Activated naive CD8-positive, alpha-beta T cell (primary cell): ENCODE results near the gene LBHD2.

Experiments
- H3K27ac Mint-ChIP-seq: one replicate; pipeline ENCODE4 v1.8.0; 2021; ENCODE audit warnings: mixed read lengths
- H3K27me3 Mint-ChIP-seq: one replicate; pipeline ENCODE4 v1.8.0; 2021; ENCODE audit warnings: mixed read lengths
- H3K36me3 Mint-ChIP-seq: one replicate; pipeline ENCODE4 v1.8.0; 2021; ENCODE audit warnings: mixed read lengths
- H3K4me1 Mint-ChIP-seq: one replicate; pipeline ENCODE4 v1.8.0; 2021; ENCODE audit warnings: low read depth, mixed read lengths
- H3K4me3 Mint-ChIP-seq: one replicate; pipeline ENCODE4 v1.8.0; 2021; ENCODE audit warnings: mild to moderate bottlenecking, mixed read lengths
- H3K9me3 Mint-ChIP-seq: one replicate; pipeline ENCODE4 v1.8.0; 2021; ENCODE audit warnings: low read depth, mixed read lengths

LBHD2 gene

DNA sequence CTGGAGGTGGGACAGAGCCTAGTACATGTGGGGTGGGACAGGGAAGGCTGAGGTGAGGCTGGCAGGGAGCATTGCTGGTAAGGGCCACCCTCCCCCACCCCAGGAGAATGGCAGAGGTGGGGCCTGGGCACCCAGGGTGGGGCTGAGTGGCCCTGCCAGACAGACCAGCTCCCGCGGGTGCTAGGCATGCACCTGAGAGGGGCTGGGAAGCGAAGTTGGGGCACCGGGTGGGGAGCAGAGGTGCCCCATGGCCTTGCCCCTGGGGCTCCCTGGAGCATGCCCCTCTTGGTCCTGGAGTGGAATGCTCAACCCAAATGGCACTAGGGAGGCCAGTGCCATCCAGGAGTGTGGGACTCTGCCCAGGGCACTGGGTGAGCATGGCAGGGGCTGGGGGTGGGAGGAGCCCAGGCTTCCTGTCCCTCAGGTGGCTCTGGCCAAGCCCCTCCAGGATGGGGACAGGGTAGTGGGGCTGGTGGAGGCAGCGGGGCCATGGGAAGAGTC, 40.5 kb downstream of the LBHD2 start:
- Mint-ChIP-seq H3K27me3 (peaks cover 5% of the 10 kb centered on the region), H3K27ac (no peak overlapping the region), H3K4me3 (no peak overlapping the region), H3K4me1 (no peaks in the 10 kb centered on the region), H3K36me3 (no peaks in the 10 kb centered on the region), H3K9me3 (no peaks in the 10 kb centered on the region)

DNA sequence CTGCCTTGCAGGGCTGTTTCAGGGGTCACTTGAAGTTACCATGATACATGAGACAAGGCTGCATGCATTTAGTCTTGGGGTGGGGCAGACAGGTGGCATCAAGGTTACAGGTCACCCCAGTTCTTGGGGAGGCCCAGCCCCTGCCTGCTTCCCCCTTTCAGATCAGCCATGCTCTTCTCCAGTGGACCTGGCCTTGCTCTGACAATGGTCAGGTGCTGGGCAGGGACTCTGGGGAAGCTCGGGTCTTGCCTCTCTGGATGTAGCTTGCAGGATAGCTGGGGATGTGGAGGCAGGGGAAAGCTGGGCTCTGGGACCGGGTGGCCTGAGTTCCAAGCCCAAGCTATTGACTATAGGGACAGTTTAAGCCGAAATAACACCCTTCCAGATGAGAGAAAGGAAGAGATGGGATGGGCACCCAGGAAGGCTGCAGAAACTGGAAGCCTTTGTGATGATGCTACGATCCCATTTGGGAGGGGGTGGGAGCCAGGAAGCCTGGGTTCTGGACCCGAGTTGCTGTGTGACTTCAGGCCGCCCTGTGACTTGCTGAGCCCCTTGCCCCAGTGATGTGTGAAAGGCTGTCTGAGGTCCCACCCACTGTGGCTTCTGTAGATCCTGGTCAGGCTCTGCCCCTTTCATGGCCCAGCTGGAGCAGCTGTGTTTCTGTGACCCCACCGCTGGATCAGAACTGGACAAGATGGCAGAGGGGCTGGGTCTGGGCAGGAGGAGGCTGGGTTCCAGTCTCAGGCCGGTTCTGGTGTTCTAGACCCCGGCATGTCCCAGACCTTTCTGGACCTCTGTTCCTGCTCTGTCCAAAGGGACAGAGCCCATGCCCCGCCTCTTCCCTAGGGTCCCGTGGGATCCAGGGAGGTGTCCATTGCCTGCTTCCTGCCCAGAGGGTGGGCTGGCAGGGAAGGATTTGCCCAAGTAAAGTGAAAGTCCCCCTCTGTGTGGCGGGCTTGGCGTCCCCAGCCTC, 41.4 kb downstream of the LBHD2 start:
- H3K9me3 Mint-ChIP-seq, result no peaks in the 10 kb centered on the region
- H3K36me3 Mint-ChIP-seq, result no peaks in the 10 kb centered on the region
- no peak overlapping the region for H3K4me3 Mint-ChIP-seq
- H3K27ac Mint-ChIP-seq, result no peak overlapping the region
- no peaks in the 10 kb centered on the region for H3K4me1 Mint-ChIP-seq
- peaks cover 5% of the 10 kb centered on the region for H3K27me3 Mint-ChIP-seq

- Mint-ChIP-seq H3K27ac (no peak overlapping the region), H3K4me1 (no peaks in the 10 kb centered on the region), H3K4me3 (no peak overlapping the region), H3K27me3 (peaks cover 1% of the 10 kb centered on the region), H3K9me3 (no peaks in the 10 kb centered on the region), H3K36me3 (no peaks in the 10 kb centered on the region)
These were observed 42.3 kb downstream of the LBHD2 start for GRCh38 chr14:103126088-103126872.

GRCh38 chr14:103126873-103127304, 42.9 kb downstream of the LBHD2 start:
- H3K4me1 Mint-ChIP-seq, result no peaks in the 10 kb centered on the region
- H3K27ac Mint-ChIP-seq, result no peak overlapping the region
- H3K36me3 Mint-ChIP-seq, result no peaks in the 10 kb centered on the region
- H3K9me3 Mint-ChIP-seq, result no peaks in the 10 kb centered on the region
- peaks cover 1% of the 10 kb centered on the region for H3K27me3 Mint-ChIP-seq
- no peak overlapping the region for H3K4me3 Mint-ChIP-seq

- Mint-ChIP-seq H3K27me3 (peaks cover 1% of the 10 kb centered on the region), H3K27ac (no peak overlapping the region), H3K4me3 (no peak overlapping the region), H3K9me3 (no peaks in the 10 kb centered on the region), H3K4me1 (no peaks in the 10 kb centered on the region), H3K36me3 (no peaks in the 10 kb centered on the region)
These were observed 43.3 kb downstream of the LBHD2 start for GRCh38 chr14:103127356-103127755.

- Mint-ChIP-seq H3K36me3 (no peaks in the 10 kb centered on the region), H3K27me3 (peaks cover 1% of the 10 kb centered on the region), H3K9me3 (no peaks in the 10 kb centered on the region), H3K4me1 (no peaks in the 10 kb centered on the region), H3K27ac (no peak overlapping the region), H3K4me3 (no peak overlapping the region)
These were observed 44.0 kb downstream of the LBHD2 start for GRCh38 chr14:103127861-103128598.

GRCh38 chr14:103128631-103129300, 44.8 kb downstream of the LBHD2 start:
- no peaks in the 10 kb centered on the region for H3K9me3 Mint-ChIP-seq
- no peak overlapping the region for H3K4me3 Mint-ChIP-seq
- no peaks in the 10 kb centered on the region for H3K36me3 Mint-ChIP-seq
- H3K4me1 Mint-ChIP-seq, result no peaks in the 10 kb centered on the region
- no peak overlapping the region for H3K27ac Mint-ChIP-seq
- peaks cover 1% of the 10 kb centered on the region for H3K27me3 Mint-ChIP-seq

GRCh38 chr14:103129301-103130016, 45.4 kb downstream of the LBHD2 start:
- Mint-ChIP-seq H3K9me3 (no peaks in the 10 kb centered on the region), H3K27me3 (no peaks in the 10 kb centered on the region), H3K4me1 (no peaks in the 10 kb centered on the region), H3K4me3 (no peak overlapping the region), H3K27ac (no peak overlapping the region), H3K36me3 (no peaks in the 10 kb centered on the region)

- Mint-ChIP-seq H3K9me3 (no peaks in the 10 kb centered on the region), H3K4me3 (no peak overlapping the region), H3K27ac (no peak overlapping the region), H3K4me1 (no peaks in the 10 kb centered on the region), H3K27me3 (no peaks in the 10 kb centered on the region), H3K36me3 (no peaks in the 10 kb centered on the region)
These were observed 46.2 kb downstream of the LBHD2 start for GRCh38 chr14:103130017-103130764.

DNA sequence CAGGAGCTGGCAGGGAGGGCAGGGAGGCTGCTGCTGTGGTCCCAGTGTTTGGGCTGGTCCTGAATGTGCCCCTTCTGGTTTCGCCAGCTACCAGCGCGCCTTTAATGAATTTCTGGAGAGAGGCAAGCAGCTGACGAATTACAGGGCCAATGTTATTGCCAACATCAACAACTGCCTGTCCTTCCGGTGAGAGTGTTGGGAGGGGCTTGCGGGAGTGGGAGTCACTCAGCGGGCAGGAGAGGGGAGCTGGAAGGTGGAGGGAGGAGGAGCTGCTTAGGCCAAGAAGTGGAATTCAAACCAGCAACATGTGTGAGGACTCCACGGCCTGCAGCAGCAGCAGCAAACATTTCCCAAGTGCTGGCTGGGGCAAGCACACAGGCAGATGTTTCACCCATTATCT, 47.0 kb downstream of the LBHD2 start:
- Mint-ChIP-seq H3K4me1 (no peaks in the 10 kb centered on the region), H3K4me3 (no peak overlapping the region), H3K36me3 (no peaks in the 10 kb centered on the region), H3K9me3 (no peaks in the 10 kb centered on the region), H3K27me3 (no peaks in the 10 kb centered on the region), H3K27ac (no peak overlapping the region)

DNA sequence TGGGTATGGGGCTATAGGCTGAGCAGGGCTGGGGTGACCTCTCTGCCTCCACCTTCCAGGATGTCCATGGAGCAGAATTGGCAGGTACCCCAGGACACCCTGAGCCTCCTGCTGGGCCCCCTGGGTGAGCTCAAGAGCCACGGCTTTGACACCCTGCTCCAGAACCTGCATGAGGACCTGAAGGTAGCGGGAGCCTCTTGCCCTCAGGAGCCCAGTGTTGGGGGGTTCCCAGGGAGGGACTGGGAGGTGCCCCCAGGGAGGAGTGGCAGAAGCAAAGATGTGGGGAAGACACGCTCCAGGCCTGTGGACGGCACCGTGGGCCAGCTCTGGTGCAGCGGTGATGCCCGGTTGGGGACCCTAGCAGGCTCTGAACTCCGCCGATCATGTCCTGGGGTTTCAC, 47.6 kb downstream of the LBHD2 start:
- Mint-ChIP-seq H3K36me3 (no peaks in the 10 kb centered on the region), H3K4me1 (no peaks in the 10 kb centered on the region), H3K4me3 (no peak overlapping the region), H3K27me3 (no peaks in the 10 kb centered on the region), H3K27ac (no peak overlapping the region), H3K9me3 (no peaks in the 10 kb centered on the region)

DNA sequence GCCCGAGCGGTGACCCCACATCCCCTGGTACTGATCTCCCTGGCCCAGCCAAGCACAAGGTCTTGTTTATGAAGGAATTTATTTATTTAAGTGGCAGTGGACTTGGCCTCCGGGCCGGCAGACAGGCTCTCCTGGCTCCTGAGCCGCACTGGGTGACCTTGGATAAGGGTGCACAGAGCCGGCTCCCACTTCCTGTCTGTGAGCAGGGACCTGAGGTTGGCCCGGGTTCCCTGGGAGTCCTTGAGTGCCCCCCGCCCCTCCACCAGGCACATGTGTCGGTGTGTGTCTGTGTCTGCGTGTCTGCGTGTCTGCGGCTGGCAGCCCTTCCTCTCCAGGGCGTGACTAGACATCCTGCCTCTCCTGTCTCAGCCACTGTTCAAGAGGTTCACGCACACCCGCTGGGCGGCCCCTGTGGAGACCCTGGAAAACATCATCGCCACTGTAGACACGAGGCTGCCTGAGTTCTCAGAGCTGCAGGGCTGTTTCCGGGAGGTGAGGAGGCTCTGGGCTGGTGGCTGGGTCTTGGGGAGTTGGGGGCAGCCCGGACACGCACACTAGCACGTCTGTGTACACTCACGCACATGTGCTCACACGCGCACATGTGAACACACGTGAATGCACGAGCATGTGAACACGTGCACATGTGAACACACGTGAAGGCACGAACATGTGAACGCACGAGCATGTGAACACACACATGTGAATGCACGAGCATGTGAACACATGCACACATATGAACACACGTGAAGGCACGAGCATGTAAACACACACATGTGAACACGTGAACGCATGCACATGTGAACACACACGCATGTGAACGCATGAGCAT, 48.6 kb downstream of the LBHD2 start:
- no peaks in the 10 kb centered on the region for H3K27me3 Mint-ChIP-seq
- no peaks in the 10 kb centered on the region for H3K36me3 Mint-ChIP-seq
- H3K27ac Mint-ChIP-seq, result no peak overlapping the region
- H3K4me1 Mint-ChIP-seq, result no peaks in the 10 kb centered on the region
- no peaks in the 10 kb centered on the region for H3K9me3 Mint-ChIP-seq
- no peak overlapping the region for H3K4me3 Mint-ChIP-seq
